Gastrocnemius medialis (tissue), 4 donors: ENCODE measurements around the gene OR2V2. TPM values are rescaled to one million over a fixed set of nuclear protein-coding genes. Genes with fewer than 3 reads are reported as not detected.
"Not testable (repeated sequence)": the region's sequence is repeated elsewhere in the genome, so short reads cannot be mapped to it uniquely, and the experiment has no call there.

ENCODE experiments used
- ATAC-seq, 2 donors: fragments of 150-250 bp; one replicate each; pipeline ENCODE4 v1.9.1; 2016
- DNase-seq, 2 donors: peaks; one replicate each; pipeline ENCODE4 v3.0.0-alpha.2; 2019
- H3K27ac ChIP-seq, 4 donors: fragments of 200-600 bp; sonication (generic); 1 replicate in 1 of 4; 2 replicates in 3 of 4; pipeline ENCODE4 v1.5.1; 2016 to 2018; ENCODE audit warnings: mild to moderate bottlenecking in 2 of 4, moderate library complexity in 1 of 4
- H3K27me3 ChIP-seq, 3 donors: fragments of 200-600 bp; sonication (generic) in 2 of 3; 1 replicate in 1 of 3; 2 replicates in 2 of 3; pipeline versions ENCODE4 v1.5.1 to v1.6.0; 2016 to 2019; ENCODE audit warnings: mild to moderate bottlenecking in 1 of 3, moderate library complexity in 1 of 3
- H3K36me3 ChIP-seq, 2 donors: fragments of 200-600 bp; sonication (generic) in 1 of 2; one replicate each; pipeline ENCODE4 v1.5.1; 2017 to 2018
- H3K4me1 ChIP-seq, 2 donors: fragments of 200-600 bp; sonication (generic) in 1 of 2; one replicate each; pipeline ENCODE4 v1.5.1; 2016 to 2017; ENCODE audit warnings: mild to moderate bottlenecking in 2 of 2
- H3K4me3 ChIP-seq, 4 donors: fragments of 200-600 bp; sonication (generic) in 3 of 4; 1 replicate in 1 of 4; 2 replicates in 3 of 4; pipeline ENCODE4 v1.5.1; 2016 to 2019; ENCODE audit warnings: mild to moderate bottlenecking in 2 of 4
- H3K9me3 ChIP-seq, 3 donors: fragments of 200-600 bp; sonication (generic) in 2 of 3; 1 replicate in 1 of 3; 2 replicates in 2 of 3; pipeline ENCODE4 v1.5.1; 2016 to 2019
- POLR2A ChIP-seq, 2 donors: fragments of 450-650 bp; IDR thresholded peaks; one replicate each; pipeline ENCODE4 v1.6.1; 2017; ENCODE audit warnings: antibody characterized with exemption in 2 of 2, mild to moderate bottlenecking in 2 of 2, moderate library complexity in 2 of 2
- in situ Hi-C, 4 donors: fragments of 200-750 bp; cut with MboI; loops; one replicate each; pipeline versions ENCODE4 v1.15.0 to v1.8.0; 2017; ENCODE audit warnings: low sequenced_read_pairs in 4 of 4
- intact Hi-C: fragments of 100-400 bp; cut with DNase I; formaldehyde crosslinking; loops from one replicate; pipeline ENCODE4 v1.15.1; 2023; ENCODE audit warnings: low total_unique reads
- total RNA-seq, 4 donors: library from RNA; depleted of rRNA; stranded (reverse); fragments of >200 nt; gene quantifications; one replicate each; pipeline versions ENCODE4 v1.1.0 to v1.2.3, GENCODE V29; 2016
- TF ChIP-seq, protein P1 (sequence below), 5 experiments: fragments of 450-650 bp in 3 of 5; fragments of 200-600 bp in 2 of 5; sonication (generic) in 2 of 5; IDR thresholded peaks in 4 of 5; conservative IDR thresholded peaks in 1 of 5; 1 replicate in 4 of 5; 2 replicates in 1 of 5; pipeline ENCODE4 v1.5.1; 2016 to 2019; ENCODE audit warnings: antibody characterized with exemption in 5 of 5, mild to moderate bottlenecking in 3 of 5, moderate library complexity in 3 of 5

Gene OR2V2
- total RNA-seq, 4 donors from 2014 or later, result not detected

DNA sequence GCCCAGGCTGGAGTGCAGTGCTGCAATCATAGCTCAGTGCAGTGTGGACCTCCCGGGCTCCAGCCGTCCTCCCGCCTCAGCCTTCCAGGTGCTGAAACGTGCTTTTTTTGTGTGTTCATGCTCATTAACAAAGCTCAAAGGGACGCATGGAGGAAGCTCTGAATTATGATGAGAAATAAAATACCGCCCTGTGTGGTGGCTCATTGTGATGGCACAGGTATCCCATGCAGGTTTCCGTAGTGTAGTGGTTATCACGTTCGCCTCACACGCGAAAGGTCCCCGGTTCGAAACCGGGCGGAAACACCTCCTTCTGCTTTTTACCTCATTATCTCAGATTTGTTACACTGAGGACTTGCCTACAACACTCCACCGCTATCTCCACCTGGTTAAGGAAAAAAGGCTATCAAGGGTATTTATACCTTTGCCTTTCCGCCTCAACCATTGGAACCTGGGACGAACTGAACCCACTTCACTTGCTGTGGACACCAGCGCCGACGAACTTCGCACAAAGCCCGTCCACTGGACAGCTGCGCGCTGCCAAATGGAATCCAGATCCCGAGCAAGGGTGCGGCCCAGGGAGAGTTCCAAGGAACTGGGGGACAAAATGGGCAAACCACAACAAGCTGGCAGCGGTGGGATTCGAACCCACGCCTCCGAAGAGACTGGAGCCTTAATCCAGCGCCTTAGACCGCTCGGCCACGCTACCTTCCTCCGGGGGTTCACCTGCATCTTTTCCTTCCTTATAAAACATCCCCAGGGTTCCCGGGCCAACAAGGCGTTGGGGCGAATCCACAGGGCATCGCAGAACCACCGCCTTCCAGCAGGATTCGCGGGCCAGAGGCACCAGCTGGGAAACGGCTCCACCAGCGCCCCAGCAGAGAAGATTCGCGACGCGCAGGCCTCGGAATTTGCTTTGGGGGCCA, 26.3 kb downstream of the OR2V2 start:
- Histone ChIP-seq H3K27ac (peak overlapping the region in 1 of 4 donors; percentile 50), H3K36me3 (no peaks in the 10 kb centered on the region), H3K27me3 (peaks cover 63 to 69% (median 69%) of the 10 kb centered on the region in 3 donors), H3K4me1 (peaks cover 0 to 3% of the 10 kb centered on the region in 2 donors), H3K4me3 (peak overlapping the region in 1 of 4 donors; percentile 12), H3K9me3 (no peaks in the 10 kb centered on the region)
- DNase-seq (no peak), ATAC-seq (no peak)
- intact Hi-C loops (no loop called here), in situ Hi-C loops (no loop called here)
- TF ChIP-seq, protein P1, sequence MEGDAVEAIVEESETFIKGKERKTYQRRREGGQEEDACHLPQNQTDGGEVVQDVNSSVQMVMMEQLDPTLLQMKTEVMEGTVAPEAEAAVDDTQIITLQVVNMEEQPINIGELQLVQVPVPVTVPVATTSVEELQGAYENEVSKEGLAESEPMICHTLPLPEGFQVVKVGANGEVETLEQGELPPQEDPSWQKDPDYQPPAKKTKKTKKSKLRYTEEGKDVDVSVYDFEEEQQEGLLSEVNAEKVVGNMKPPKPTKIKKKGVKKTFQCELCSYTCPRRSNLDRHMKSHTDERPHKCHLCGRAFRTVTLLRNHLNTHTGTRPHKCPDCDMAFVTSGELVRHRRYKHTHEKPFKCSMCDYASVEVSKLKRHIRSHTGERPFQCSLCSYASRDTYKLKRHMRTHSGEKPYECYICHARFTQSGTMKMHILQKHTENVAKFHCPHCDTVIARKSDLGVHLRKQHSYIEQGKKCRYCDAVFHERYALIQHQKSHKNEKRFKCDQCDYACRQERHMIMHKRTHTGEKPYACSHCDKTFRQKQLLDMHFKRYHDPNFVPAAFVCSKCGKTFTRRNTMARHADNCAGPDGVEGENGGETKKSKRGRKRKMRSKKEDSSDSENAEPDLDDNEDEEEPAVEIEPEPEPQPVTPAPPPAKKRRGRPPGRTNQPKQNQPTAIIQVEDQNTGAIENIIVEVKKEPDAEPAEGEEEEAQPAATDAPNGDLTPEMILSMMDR (IDR thresholded peaks at IDR 0.05 in 4 of 5, conservative IDR thresholded peaks at IDR 0.05 in 1 of 5), result no peak
- TF ChIP-seq POLR2A (IDR thresholded peaks at IDR 0.05), result no peak

DNA sequence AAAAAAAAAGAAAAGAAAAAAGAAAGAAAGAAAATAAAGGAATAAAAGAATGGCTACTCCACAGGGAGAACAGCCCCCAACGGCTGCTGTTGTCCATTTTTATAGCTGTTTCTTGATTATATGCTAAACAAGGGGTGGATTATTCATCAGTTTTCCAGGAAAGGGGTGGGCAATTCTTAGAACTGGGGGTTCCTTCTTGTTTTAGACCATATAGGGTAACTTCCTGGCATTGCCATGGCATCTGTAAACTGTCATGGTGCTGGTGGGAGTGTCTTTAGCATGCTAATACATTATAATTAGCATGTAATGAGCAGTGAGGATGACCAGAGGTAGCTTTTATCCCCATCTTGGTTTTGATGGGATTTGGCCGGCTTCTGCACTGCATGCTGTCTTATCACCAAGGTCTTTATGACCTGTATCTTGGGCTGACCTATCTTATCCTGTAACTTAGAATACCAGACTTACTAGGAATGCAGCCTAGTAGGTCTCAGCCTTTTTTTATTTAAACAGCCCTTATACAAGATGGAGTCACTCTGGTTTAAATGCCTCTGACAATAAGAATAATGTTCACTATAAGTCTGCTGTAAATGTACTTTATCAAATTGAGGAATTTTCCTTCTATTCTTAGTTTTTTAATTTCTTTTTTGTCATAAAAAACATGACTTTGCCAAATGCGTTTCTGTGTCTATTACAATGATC, 29.0 kb downstream of the OR2V2 start:
- Histone ChIP-seq H3K27me3 (peaks cover 39 to 43% (median 42%) of the 10 kb centered on the region in 3 donors), H3K4me3 (no peak overlapping the region), H3K9me3 (no peaks in the 10 kb centered on the region), H3K27ac (no peak overlapping the region), H3K4me1 (peaks cover 0 to 3% of the 10 kb centered on the region in 2 donors), H3K36me3 (no peaks in the 10 kb centered on the region)
- DNase-seq, result no peak
- no peak for ATAC-seq
- intact Hi-C loops, result no loop called here
- in situ Hi-C loops, result no loop called here
- TF ChIP-seq, protein P1 (IDR thresholded peaks at IDR 0.05 in 4 of 5, conservative IDR thresholded peaks at IDR 0.05 in 1 of 5), result no peak
- TF ChIP-seq POLR2A (IDR thresholded peaks at IDR 0.05), result no peak

DNA sequence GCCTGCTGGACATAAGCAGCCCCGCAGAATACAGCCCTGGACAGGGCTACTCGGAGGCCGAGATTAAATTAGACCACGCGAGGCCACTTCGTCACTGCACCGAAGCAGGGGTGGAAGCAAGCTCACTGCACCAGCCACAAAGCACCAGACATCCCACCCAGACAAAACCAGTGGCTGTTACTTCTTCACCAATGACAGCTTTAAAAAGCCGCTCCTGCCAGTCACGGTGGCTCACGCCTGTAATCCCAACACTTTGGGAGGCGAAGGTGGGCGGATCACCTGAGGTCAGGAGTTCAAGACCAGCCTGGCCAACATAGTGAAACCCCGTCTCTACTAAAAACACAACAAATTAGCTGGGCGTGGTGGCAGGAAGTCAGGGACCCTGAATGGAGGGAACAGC, 30.2 kb downstream of the OR2V2 start:
- DNase-seq, H3K36me3 ChIP-seq, H3K9me3 ChIP-seq, intact Hi-C loops, ATAC-seq, H3K4me3 ChIP-seq, H3K4me1 ChIP-seq, H3K27ac ChIP-seq, in situ Hi-C loops: not testable (repeated sequence)
- H3K27me3 ChIP-seq, result peaks cover 30 to 33% (median 32%) of the 10 kb centered on the region in 3 donors

DNA sequence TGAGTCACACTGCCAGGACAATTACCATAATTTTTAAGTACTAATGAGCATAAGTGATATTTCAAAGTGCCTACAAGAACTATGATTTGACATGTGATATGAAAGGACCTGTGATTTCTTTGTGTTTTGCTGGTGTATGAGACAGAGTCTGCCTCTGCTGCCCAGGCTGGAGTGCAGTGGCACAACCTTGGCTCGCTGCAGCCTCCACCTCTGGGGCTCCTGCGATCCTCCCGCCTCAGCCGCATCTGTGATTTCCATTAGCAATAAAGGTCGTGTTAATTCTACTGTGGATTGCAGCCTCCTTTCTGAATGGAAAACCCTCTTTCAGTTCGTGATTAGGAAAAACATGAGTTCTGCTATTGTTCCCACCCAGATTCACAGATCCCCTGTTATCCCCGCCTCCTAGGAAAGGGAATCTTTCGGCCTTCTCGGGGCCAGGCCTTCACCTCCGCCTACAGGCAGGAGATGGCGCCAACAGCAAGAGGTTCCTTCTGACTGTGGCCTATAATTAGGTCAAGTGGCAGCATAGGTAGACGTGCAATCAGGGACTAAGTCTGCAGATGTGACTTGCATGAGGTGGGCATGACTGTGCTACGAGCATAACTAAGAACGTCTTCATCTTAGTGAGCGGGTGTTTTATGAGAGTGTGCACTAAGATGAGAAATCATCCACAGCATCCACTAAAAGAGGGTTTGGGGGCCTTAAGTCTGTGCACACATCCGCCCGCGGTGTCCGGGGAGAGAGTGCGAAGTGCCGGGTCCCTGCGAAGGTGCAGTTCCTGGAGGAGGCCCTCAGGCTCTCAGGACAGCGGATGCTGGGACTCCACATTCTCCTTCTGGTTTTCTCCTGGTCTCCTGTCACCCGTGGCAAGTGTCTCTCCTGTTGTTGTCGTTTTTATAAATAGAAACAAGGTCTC, 34.5 kb downstream of the OR2V2 start:
- peak; percentile 88 to 89 for ATAC-seq
- Histone ChIP-seq H3K4me3 (no peak overlapping the region), H3K27me3 (no peaks in the 10 kb centered on the region), H3K9me3 (no peaks in the 10 kb centered on the region), H3K36me3 (no peaks in the 10 kb centered on the region), H3K4me1 (peaks cover 4 to 7% of the 10 kb centered on the region in 2 donors), H3K27ac (peak overlapping the region in 3 of 4 donors; percentile 28 to 48 (median 41))
- no peak for TF ChIP-seq POLR2A (IDR thresholded peaks at IDR 0.05)
- TF ChIP-seq, protein P1 (IDR thresholded peaks at IDR 0.05 in 4 of 5, conservative IDR thresholded peaks at IDR 0.05 in 1 of 5), result peak; percentile 76 to 88 (median 79)
- in situ Hi-C loops (loop anchor here in 2 of 4 donors (10.0 kb wide), 1 partner anchor 83 kb away; the partner anchor contains the start of gene TRIM52 (in 2 of the 2)), intact Hi-C loops (loop anchor here (1.0 to 10.0 kb wide), 3 partner anchors 79 to 317 kb away; partner anchors contain the start of genes TRIM52 and ZFP62)
- DNase-seq, result peak in 1 of 2 donors; percentile 70
